HepG2 (cell line): Measurements from ENCODE around the gene SLC25A48. TPM values are rescaled to one million over a fixed set of nuclear protein-coding genes. Genes with fewer than 3 reads are reported as not detected.

Experiments used
- ATAC-seq: fragments of 200-7000 bp; cut with Tn5 transposase; 3 replicates; pipeline ENCODE4 v1.9.1; 2020; ENCODE audit warnings: mild to moderate bottlenecking, moderate library complexity
- BruUV-seq: library from RNA; stranded (reverse); fragments of 400-500 nt; replicated peaks from 2 replicates; lab custom pipeline; 2021; lab: Mats Ljungman, UMichigan
- CTCF ChIA-PET: fragments of 300-600 bp; formaldehyde crosslinking; extraction: SDS; loops from one replicate; lab custom pipeline; 2021; ENCODE audit warnings: low total read pairs, inconsistent platforms, low intra/inter-chr PET ratio; lab: Yijun Ruan, JAX
- POLR2A ChIA-PET: fragments of 350-600 bp; sonication (Branson Sonifier 250); formaldehyde crosslinking; loops from one replicate; lab custom pipeline; 2020; ENCODE audit warnings: antibody characterized with exemption, inconsistent platforms; lab: Yijun Ruan, JAX
- DNase-seq: peaks from one replicate; pipeline ENCODE4 v3.0.0-alpha.2; 2015; ENCODE audit warnings: low spot score
- FAIRE-seq: peaks from 3 replicates; lab custom pipeline; 2011; peaks lifted over from hg19 to GRCh38; lab: Jason Lieb, UNC
- H2AFZ ChIP-seq: one replicate; pipeline ENCODE4 v1.6.1; 2011; ENCODE audit warnings: low read length, inconsistent platforms
- H3K27ac ChIP-seq: fragments of 300-600 bp; 3 replicates; pipeline ENCODE4 v1.8.0; 2011; ENCODE audit warnings: mixed run types, mild to moderate bottlenecking, mixed read lengths, low read length, inconsistent platforms; ENCODE audit not compliant: insufficient read depth; ENCODE audit errors: extremely low read length
- H3K27me3 ChIP-seq, 2 experiments: fragments of 200-600 bp in 1 of 2; 2 replicates in 1 of 2; 3 replicates in 1 of 2; pipeline versions ENCODE4 v1.6.0 to v1.8.0; 2011; ENCODE audit warnings: low read length in 2 of 2, mild to moderate bottlenecking in 2 of 2, moderate library complexity in 2 of 2, inconsistent platforms in 1 of 2; ENCODE audit not compliant: insufficient read depth in 2 of 2, control insufficient read depth in 1 of 2
- H3K36me3 ChIP-seq, 2 experiments: fragments of 200-600 bp in 1 of 2; replicated peaks in 1 of 2; 2 replicates in 1 of 2; 3 replicates in 1 of 2; pipeline versions ENCODE4 v1.5.1 to v1.8.0; 2011; ENCODE audit warnings: low read length in 2 of 2, inconsistent platforms in 1 of 2; ENCODE audit not compliant: insufficient read depth in 2 of 2, control insufficient read depth in 1 of 2
- H3K4me1 ChIP-seq: 2 replicates; pipeline ENCODE4 v1.5.1; 2012; ENCODE audit warnings: low read length, inconsistent platforms; ENCODE audit not compliant: insufficient read depth
- H3K4me2 ChIP-seq: 2 replicates; pipeline ENCODE4 v1.6.0; 2011; ENCODE audit warnings: low read depth, low read length, inconsistent platforms
- H3K4me3 ChIP-seq, 3 experiments: fragments of 200-600 bp in 1 of 3; sonication (generic), shearing (Covaris generic) in 1 of 3; replicated peaks in 1 of 3; 2 replicates each; pipeline ENCODE4 v1.5.1; 2011 to 2016; ENCODE audit warnings: low read length in 3 of 3, inconsistent platforms in 2 of 3, low read depth in 2 of 3, mild to moderate bottlenecking in 2 of 3, control low read depth in 1 of 3, mixed read lengths in 1 of 3; ENCODE audit not compliant: insufficient read depth in 1 of 3
- H3K79me2 ChIP-seq: one replicate; pipeline ENCODE4 v1.6.1; 2011; ENCODE audit warnings: low read length, inconsistent platforms; ENCODE audit not compliant: insufficient read depth
- H3K9ac ChIP-seq: 2 replicates; pipeline ENCODE4 v1.6.0; 2011; ENCODE audit warnings: mild to moderate bottlenecking, low read depth, low read length, inconsistent platforms; ENCODE audit not compliant: insufficient read depth
- H3K9me3 ChIP-seq: 2 replicates; pipeline ENCODE4 v1.5.1; 2012; ENCODE audit warnings: mild to moderate bottlenecking, low read length
- H4K20me1 ChIP-seq: 2 replicates; pipeline ENCODE4 v1.6.0; 2011; ENCODE audit warnings: inconsistent platforms, mild to moderate bottlenecking, low read length, moderate library complexity; ENCODE audit not compliant: insufficient read depth
- ARID2 ChIP-seq: sonication (generic); formaldehyde crosslinking; IDR thresholded peaks from 2 replicates; pipeline ENCODE4 v1.8.1; 2022; ENCODE audit warnings: mild to moderate bottlenecking, missing genetic modification reagents, borderline replicate concordance
- ASH2L ChIP-seq: fragments of 300-600, 200-600 bp; sonication (generic); IDR thresholded peaks from 2 replicates; pipeline ENCODE4 v1.7.0; 2017; ENCODE audit warnings: low read depth, mild to moderate bottlenecking, moderate library complexity, mixed read lengths, low read length; ENCODE audit not compliant: insufficient read length
- ATF7 ChIP-seq, 2 experiments: fragments of 450-650 bp in 1 of 2; sonication (generic) in 1 of 2; formaldehyde crosslinking in 1 of 2; IDR thresholded peaks; 2 replicates each; pipeline versions ENCODE4 v1.4.0 to v1.6.1; 2016 to 2020; ENCODE audit warnings: antibody characterized with exemption in 1 of 2, mild to moderate bottlenecking in 1 of 2, missing genetic modification reagents in 1 of 2
- CBFB ChIP-seq: sonication (generic); formaldehyde crosslinking; IDR thresholded peaks from 2 replicates; pipeline ENCODE4 v1.4.0; 2020; ENCODE audit warnings: missing genetic modification reagents
- CEBPB ChIP-seq: IDR thresholded peaks from 2 replicates; pipeline ENCODE4 v1.6.1; 2011; ENCODE audit warnings: low read depth, low read length, improper control_type of control experiment, borderline replicate concordance
- KAT2B ChIP-seq: fragments of 150-350 bp; IDR thresholded peaks from 2 replicates; pipeline ENCODE4 v1.6.1; 2014; ENCODE audit warnings: low read depth, low read length, borderline replicate concordance
- MATR3 ChIP-seq: sonication (generic); formaldehyde crosslinking; IDR thresholded peaks from 2 replicates; pipeline ENCODE4 v1.4.0; 2020; ENCODE audit warnings: missing genetic modification reagents
- MXD4 ChIP-seq: IDR thresholded peaks from 2 replicates; pipeline ENCODE4 v1.6.1; 2016; ENCODE audit warnings: mild to moderate bottlenecking, missing biosample characterization, missing genetic modification reagents
- NRL ChIP-seq: sonication (generic); formaldehyde crosslinking; IDR thresholded peaks from 2 replicates; pipeline ENCODE4 v1.5.0; 2020; ENCODE audit warnings: missing genetic modification reagents, mild to moderate bottlenecking, moderate library complexity, borderline replicate concordance
- PAF1 ChIP-seq: IDR thresholded peaks from 2 replicates; pipeline ENCODE4 v1.6.1; 2016; ENCODE audit warnings: missing genetic modification reagents, missing compliant biosample characterization
- REXO4 ChIP-seq: sonication (generic); formaldehyde crosslinking; IDR thresholded peaks from 2 replicates; pipeline ENCODE4 v1.8.0; 2022; ENCODE audit warnings: missing genetic modification reagents, mild to moderate bottlenecking, borderline replicate concordance
- RFX5 ChIP-seq: IDR thresholded peaks from 2 replicates; pipeline ENCODE4 v1.6.1; 2011; ENCODE audit warnings: low read depth, low read length, improper control_type of control experiment
- SP5 ChIP-seq: IDR thresholded peaks from 2 replicates; pipeline ENCODE4 v1.6.1; 2016; ENCODE audit warnings: low read depth, borderline replicate concordance
- ZBTB34 ChIP-seq: sonication (generic); formaldehyde crosslinking; IDR thresholded peaks from 2 replicates; pipeline ENCODE4 v1.8.0; 2022; ENCODE audit warnings: mild to moderate bottlenecking, missing genetic modification reagents
- ZNF101 ChIP-seq: sonication (generic); formaldehyde crosslinking; IDR thresholded peaks from 2 replicates; pipeline ENCODE4 v1.4.0; 2020; ENCODE audit warnings: mild to moderate bottlenecking, low read depth, missing genetic modification reagents, borderline replicate concordance
- ZNF354B ChIP-seq: sonication (generic); formaldehyde crosslinking; IDR thresholded peaks from 2 replicates; pipeline ENCODE4 v1.8.0; 2022; ENCODE audit warnings: mild to moderate bottlenecking, missing genetic modification reagents
- ZNF512 ChIP-seq: sonication (generic); formaldehyde crosslinking; IDR thresholded peaks from 2 replicates; pipeline ENCODE4 v1.4.0; 2020; ENCODE audit warnings: mild to moderate bottlenecking, missing genetic modification reagents
- ZNF766 ChIP-seq: sonication (generic); formaldehyde crosslinking; IDR thresholded peaks from 2 replicates; pipeline ENCODE4 v1.5.0; 2020; ENCODE audit warnings: missing genetic modification reagents, borderline replicate concordance
- WGBS: methylation state at CpG from one replicate; pipeline ENCODE4 v1.1.6; 2017; ENCODE audit warnings: low lambda C conversion rate; 5-methylcytosine and 5-hydroxymethylcytosine counted together
- in situ Hi-C: cut with HindIII; loops from 2 replicates; pipeline ENCODE4 v1.10.0; 2017; ENCODE audit warnings: low pct_unique_long_range_greater_than_20kb; ENCODE audit not compliant: extremely low pct_ligation_motif_present
- intact Hi-C: fragments of 100-400 bp; cut with micrococcal nuclease; formaldehyde crosslinking; loops from one replicate; pipeline ENCODE4 v1.10.0; 2022; ENCODE audit not compliant: unreplicated experiment
- polyA plus RNA-seq, 8 experiments: library from polyadenylated mRNA; depleted of rRNA in 3 of 8; stranded (reverse) in 7 of 8; unstranded in 1 of 8; fragments of >200 nt; fragmentation: Illumina TruSeq in 4 of 8; extraction: Trizol in 4 of 8; gene quantifications; 2 replicates each; pipeline versions ENCODE4 v1.2.1 to v1.2.3, GENCODE V29; 2011 to 2016; ENCODE audit warnings: low read depth in 4 of 8, missing spikeins in 1 of 8, mixed read lengths in 1 of 8; ENCODE audit not compliant: insufficient read depth in 1 of 8
- total RNA-seq, 5 experiments: library from RNA; depleted of rRNA; stranded (reverse); fragments of >200 nt; fragmentation: Illumina TruSeq; extraction: Trizol; gene quantifications; 2 replicates each; pipeline ENCODE4 v1.2.3, GENCODE V29; 2016; ENCODE audit warnings: low read depth in 1 of 5

Gene SLC25A48
- total and polyA plus RNA-seq, 2 of the 13 experiments (the other 11 are each of a cell fraction or from before 2014, with no cell fraction given), result 0.17 to 4.5 TPM

GRCh38 chr5:135822286-135822685 is 12.2 kb upstream of the SLC25A48 start:
- Histone ChIP-seq H3K9ac (no peak overlapping the region), H3K4me3 (no peak overlapping the region), H3K4me2 (no peak overlapping the region), H3K27me3 (peaks cover 0 to 33% of the 10 kb centered on the region in 2 experiments), H3K79me2 (no peaks in the 10 kb centered on the region), H3K36me3 (no peaks in the 10 kb centered on the region), H3K9me3 (no peaks in the 10 kb centered on the region), H3K27ac (no peak overlapping the region), H4K20me1 (no peaks in the 10 kb centered on the region), H2AFZ (no peak overlapping the region), H3K4me1 (no peaks in the 10 kb centered on the region)
- TF ChIP-seq SP5 (CRISPR knock-in tag), result no peak
- no peak for TF ChIP-seq MXD4 (CRISPR knock-in tag)
- TF ChIP-seq CEBPB, result peak; percentile 56; the same call in 1 of the 2 replicates
- peak; percentile 39; the same call in 1 of the 2 replicates for TF ChIP-seq ATF7 (IDR thresholded peaks at IDR 0.05)
- TF ChIP-seq ATF7 (CRISPR knock-in tag; IDR thresholded peaks at IDR 0.05), result no peak
- TF ChIP-seq ZNF766 (CRISPR knock-in tag), result no peak
- ChIA-PET POLR2A (no interaction called here), CTCF (no interaction called here)
- ATAC-seq (no peak), FAIRE-seq (no peak), DNase-seq (no peak)
- intact Hi-C loops, result no loop called here
- BruUV-seq, result no TSS peak
- in situ Hi-C loops, result no loop called here
- 0% methylated on average over 2 of the region's 2 CpGs for WGBS

- in situ Hi-C loops (no loop called here), intact Hi-C loops (no loop called here)
- H3K36me3 ChIP-seq, result no peaks in the 10 kb centered on the region
- no peak overlapping the region for H3K4me3 ChIP-seq
- DNase-seq, result no peak
- WGBS, result 0% methylated on average over 2 of the region's 4 CpGs
- FAIRE-seq, result no peak
- ChIA-PET CTCF (no interaction called here), POLR2A (no interaction called here)
- H3K27ac ChIP-seq, result no peak overlapping the region
- peaks cover 0 to 35% of the 10 kb centered on the region in 2 experiments for H3K27me3 ChIP-seq
- no peak overlapping the region for H3K9ac ChIP-seq
- H2AFZ ChIP-seq, result no peak overlapping the region
- H3K9me3 ChIP-seq, result no peaks in the 10 kb centered on the region
- no peak for ATAC-seq
- H3K4me1 ChIP-seq, result no peaks in the 10 kb centered on the region
- no peaks in the 10 kb centered on the region for H3K79me2 ChIP-seq
- H3K4me2 ChIP-seq, result no peak overlapping the region
- BruUV-seq, result no TSS peak
- no peaks in the 10 kb centered on the region for H4K20me1 ChIP-seq
- TF ChIP-seq REXO4 (no peak), PAF1 (CRISPR knock-in tag) (no peak), KAT2B (no peak), RFX5 (no peak), ZNF354B (CRISPR knock-in tag) (no peak), ZNF101 (CRISPR knock-in tag) (no peak), NRL (CRISPR knock-in tag) (no peak), ASH2L (no peak), CBFB (no peak), MATR3 (CRISPR knock-in tag) (no peak), ZNF512 (CRISPR knock-in tag) (no peak), ZBTB34 (CRISPR knock-in tag) (no peak), ARID2 (no peak)
Measured at GRCh38 chr5:135822959-135823358, 11.5 kb upstream of the SLC25A48 start.
